HFFc6 (cell line): ENCODE results near the gene C1orf146. TPM values are rescaled to one million over a fixed set of nuclear protein-coding genes. Genes with fewer than 3 reads are reported as not detected.

ENCODE experiments used
- DNase-seq: peaks from one replicate; pipeline ENCODE4 v3.0.0-alpha.2; 2018
- H3K27ac Mint-ChIP-seq: 2 replicates; pipeline ENCODE4 v1.8.0; 2020; ENCODE audit warnings: mild to moderate bottlenecking, mixed read lengths
- H3K27me3 Mint-ChIP-seq: 2 replicates; pipeline ENCODE4 v1.8.0; 2021; ENCODE audit warnings: mild to moderate bottlenecking, moderate library complexity, mixed read lengths; ENCODE audit not compliant: insufficient read depth
- H3K36me3 Mint-ChIP-seq: 2 replicates; pipeline ENCODE4 v1.8.0; 2021; ENCODE audit warnings: low read depth, mixed read lengths
- H3K4me1 Mint-ChIP-seq: 2 replicates; pipeline ENCODE4 v1.8.0; 2020; ENCODE audit warnings: low read depth, mixed read lengths
- H3K4me3 Mint-ChIP-seq: 2 replicates; pipeline ENCODE4 v1.8.0; 2020; ENCODE audit warnings: mild to moderate bottlenecking, moderate library complexity, mixed read lengths
- H3K9me3 Mint-ChIP-seq: 2 replicates; pipeline ENCODE4 v1.8.0; 2020; ENCODE audit warnings: mild to moderate bottlenecking, mixed read lengths
- CTCF ChIP-seq: fragments of 200-600 bp; sonication (generic); IDR thresholded peaks from 2 replicates; pipeline ENCODE4 v1.5.0; 2021; ENCODE audit warnings: antibody characterized with exemption, mild to moderate bottlenecking
- total RNA-seq, 6 experiments: library from RNA; stranded (reverse); fragmentation: NEBNext Ultra II Directional; extraction: Animal tissue kit (Norgen Biotek cat#: 25700); gene quantifications; 2 replicates in 1 of 6; 3 replicates in 5 of 6; pipeline ENCODE4 v1.2.3, GENCODE V29; 2021

C1orf146 gene
- total RNA-seq, 6 experiments from 2014 or later = not detected

GRCh38 chr1:92291372-92291999 is 73.8 kb downstream of the C1orf146 start:
- no peak overlapping the region for H3K4me3 Mint-ChIP-seq
- no peak overlapping the region for H3K27ac Mint-ChIP-seq
- TF ChIP-seq CTCF = peak; percentile 84
- H3K9me3 Mint-ChIP-seq = no peaks in the 10 kb centered on the region
- peaks cover 6% of the 10 kb centered on the region; the same call in 1 of the 2 replicates for H3K4me1 Mint-ChIP-seq
- H3K36me3 Mint-ChIP-seq = peaks cover 15% of the 10 kb centered on the region
- peak; percentile 56 for DNase-seq
- H3K27me3 Mint-ChIP-seq = no peaks in the 10 kb centered on the region

Other genes with a start within 250 kb of the C1orf146 start
- under 1 TPM in 2 of 6 experiments, not detected in 4; 0.21 to 0.31 TPM for gene EPHX4, start 187.9 kb upstream of the C1orf146 start, total RNA-seq
- gene SETSIP, start 142.5 kb upstream of the C1orf146 start, total RNA-seq = not detected
- 1 to 10 TPM in 3 of 6 experiments, under 1 TPM in 3; 0.82 to 1.8 (median 1.0) TPM for gene BTBD8, start 137.6 kb upstream of the C1orf146 start, total RNA-seq
- gene GLMN, start 81.1 kb downstream of the C1orf146 start, total RNA-seq = 1 to 10 TPM; 6.6 to 8.4 (median 7.3) TPM
- 10 to 100 TPM; 18.4 to 24.8 (median 21.0) TPM for gene RPAP2, start 81.1 kb downstream of the C1orf146 start, total RNA-seq